HTERT RPE-1 (cell line): ENCODE data around the gene C12orf57.
"Not testable (repeated sequence)": the region's sequence is repeated elsewhere in the genome, so short reads cannot be mapped to it uniquely, and the experiment has no call there.

Source experiments
- in situ Hi-C: fragments of 300-500 bp; cut with MboI; formaldehyde crosslinking; loops from 4 replicates; pipeline ENCODE4 v1.14.3; 2020; ENCODE audit warnings: low sequenced_read_pairs

The C12orf57 gene, protein sequence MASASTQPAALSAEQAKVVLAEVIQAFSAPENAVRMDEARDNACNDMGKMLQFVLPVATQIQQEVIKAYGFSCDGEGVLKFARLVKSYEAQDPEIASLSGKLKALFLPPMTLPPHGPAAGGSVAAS

GRCh38 chr12:6943722-6944380 lies at the start of gene C12orf57, which contains the start of gene RNU7-1:
C12orf57 (plus strand) TSS chr12:6944022; CDS start chr12:6944122, 100 bp downstream.
RNU7-1 (plus strand) TSS chr12:6943816.
- in situ Hi-C loops = no loop called here

DNA sequence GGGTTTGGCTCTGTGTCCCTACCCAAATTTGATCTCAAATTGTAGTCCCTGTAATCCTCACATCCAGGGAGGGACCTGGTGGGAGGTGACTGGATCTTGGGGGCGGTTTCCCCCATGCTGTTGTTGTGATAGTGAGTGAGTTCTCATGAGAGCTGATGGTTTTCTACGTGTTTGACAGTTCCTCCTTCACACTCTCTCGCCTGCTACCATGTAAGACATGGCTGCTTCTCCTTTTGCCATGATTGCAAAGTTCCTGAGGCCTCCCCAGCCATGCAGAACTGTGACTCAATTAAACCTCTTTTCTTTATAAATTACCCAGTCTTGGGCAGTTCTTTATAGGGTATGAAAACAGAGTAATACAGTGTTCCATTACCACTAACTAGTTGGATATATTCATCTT lies 49.5 kb upstream of the C12orf57 start:
- in situ Hi-C loops = no loop called here

DNA sequence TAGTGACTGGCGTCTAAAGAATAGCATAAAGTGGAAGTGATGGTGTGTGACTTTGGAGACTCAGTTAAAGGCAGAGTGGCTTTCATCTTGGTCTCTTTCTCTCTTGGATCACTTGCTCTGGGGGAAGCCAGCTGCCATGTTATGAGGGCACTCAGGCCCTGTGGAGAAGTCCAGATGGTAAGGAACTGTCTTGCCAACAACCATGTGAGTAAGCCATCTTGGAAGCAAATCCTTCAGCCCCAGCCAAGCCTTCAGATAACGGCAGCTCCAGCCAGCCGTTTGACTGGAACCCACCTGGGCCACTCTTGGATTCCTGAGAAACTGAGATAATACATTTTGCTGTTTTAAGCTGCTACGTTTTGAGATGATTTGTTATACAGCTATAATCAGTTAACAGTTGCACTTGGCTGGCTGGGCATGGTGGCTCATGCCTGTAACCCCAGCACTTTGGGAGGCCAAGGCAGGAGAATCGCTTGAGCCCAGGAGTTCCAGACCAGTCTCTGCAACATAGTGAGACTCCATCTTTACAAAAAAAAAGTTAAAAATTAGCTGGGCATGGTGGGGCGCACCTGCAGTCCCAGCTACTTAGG lies 46.9 kb upstream of the C12orf57 start:
- in situ Hi-C loops = no loop called here

DNA sequence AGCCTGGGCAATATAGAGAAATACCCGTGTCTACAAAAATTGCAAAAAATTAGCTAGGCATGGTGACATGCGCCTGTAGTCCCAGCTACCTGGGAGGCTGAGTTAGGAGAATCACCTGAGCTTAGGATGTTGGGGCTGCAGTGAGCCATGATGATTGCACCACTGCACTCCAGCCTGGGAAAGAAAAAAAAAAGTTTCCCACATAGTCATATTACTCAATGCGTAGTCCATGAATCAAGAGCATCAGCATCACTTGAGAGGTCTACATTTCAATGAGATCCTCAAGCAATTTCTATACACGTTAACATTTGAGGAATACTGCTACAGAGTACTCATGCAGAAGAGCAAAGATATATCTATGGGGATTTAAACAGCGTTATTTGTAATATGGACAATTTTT lies 44.4 kb upstream of the C12orf57 start:
- in situ Hi-C loops = no loop called here

- in situ Hi-C loops = no loop called here
Measured at GRCh38 chr12:6899837-6900519, 43.8 kb upstream of the C12orf57 start.

DNA sequence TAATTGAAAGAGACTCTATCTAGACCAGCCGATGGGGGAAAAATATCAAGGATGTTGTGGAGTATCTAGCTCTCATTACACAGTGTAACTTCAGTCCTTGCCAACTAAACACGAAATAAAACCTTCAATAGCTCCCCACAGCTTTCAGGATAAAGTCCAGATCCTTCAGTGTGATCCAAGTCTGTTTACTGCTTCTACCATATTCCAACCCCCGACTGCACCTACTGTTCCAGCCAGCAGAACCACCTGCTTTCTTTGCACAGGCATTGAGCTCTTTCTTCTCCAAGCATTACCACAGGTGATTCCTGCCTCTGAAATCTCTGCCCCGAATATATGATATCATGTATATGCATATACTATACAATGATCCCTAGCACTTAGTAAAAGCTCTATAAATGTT lies 41.4 kb upstream of the C12orf57 start:
- in situ Hi-C loops = no loop called here

DNA sequence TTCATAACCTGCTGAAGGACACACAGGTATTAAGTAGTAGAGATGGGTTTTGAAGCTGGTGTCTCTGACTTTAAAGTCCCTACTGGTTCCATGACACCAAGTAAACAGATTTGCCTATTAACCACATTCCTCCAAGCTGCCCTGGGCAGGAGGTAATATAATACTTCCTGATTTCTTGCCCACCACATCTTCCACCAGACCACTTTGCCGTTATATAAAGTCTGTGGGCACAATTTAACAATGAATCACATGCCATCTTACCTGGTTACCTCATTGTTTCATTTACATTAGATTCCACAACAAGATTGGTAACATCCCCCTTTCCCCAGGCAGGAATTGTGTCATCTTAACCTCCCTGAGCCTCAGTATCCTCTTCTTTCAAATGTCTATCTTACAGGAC lies 40.1 kb upstream of the C12orf57 start:
- in situ Hi-C loops = no loop called here

- in situ Hi-C loops = no loop called here
Measured at GRCh38 chr12:6904280-6905276, 39.2 kb upstream of the C12orf57 start, which contains the start of gene LRRC23. LRRC23 (plus strand) TSS chr12:6904822; CDS start chr12:6905634, 812 bp downstream.

- in situ Hi-C loops = no loop called here
Measured at GRCh38 chr12:6905414-6906040, 38.3 kb upstream of the C12orf57 start.

- in situ Hi-C loops = not testable (repeated sequence)
Measured at GRCh38 chr12:6908141-6908540, 35.7 kb upstream of the C12orf57 start.

DNA sequence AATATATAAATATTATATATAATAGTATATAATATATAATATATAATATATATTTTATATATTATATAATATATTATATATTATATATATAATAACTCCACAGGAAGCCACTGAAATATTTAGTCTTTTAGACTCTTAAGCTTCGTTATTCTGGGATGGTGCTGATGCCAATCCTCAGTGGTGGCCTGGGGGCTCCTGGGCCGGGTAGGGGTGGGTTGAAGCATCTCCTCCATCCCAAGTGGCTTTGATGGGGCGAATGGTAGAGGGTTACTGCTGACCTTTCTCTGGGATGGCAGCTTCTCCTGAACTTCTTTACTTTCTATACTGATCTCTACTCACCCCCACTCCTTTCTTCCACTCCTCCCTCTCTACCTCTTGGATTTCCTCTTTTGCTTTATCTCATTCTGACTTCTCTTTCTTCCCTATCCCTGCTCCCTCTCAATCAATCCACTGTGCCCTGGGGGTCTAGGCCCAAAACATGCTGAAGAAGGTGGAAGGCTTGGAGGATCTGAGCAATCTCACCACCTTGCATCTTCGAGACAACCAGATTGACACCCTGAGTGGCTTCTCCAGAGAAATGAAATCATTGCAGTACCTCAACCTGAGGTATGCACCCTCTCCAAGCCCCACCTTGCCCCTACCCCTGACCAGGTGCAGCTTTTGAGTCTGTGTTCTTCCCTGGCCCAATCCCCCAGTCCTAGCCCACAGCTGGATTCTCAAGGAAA lies 34.2 kb upstream of the C12orf57 start:
- in situ Hi-C loops = no loop called here

GRCh38 chr12:6912164-6912935 lies 31.5 kb upstream of the C12orf57 start:
- in situ Hi-C loops = no loop called here

DNA sequence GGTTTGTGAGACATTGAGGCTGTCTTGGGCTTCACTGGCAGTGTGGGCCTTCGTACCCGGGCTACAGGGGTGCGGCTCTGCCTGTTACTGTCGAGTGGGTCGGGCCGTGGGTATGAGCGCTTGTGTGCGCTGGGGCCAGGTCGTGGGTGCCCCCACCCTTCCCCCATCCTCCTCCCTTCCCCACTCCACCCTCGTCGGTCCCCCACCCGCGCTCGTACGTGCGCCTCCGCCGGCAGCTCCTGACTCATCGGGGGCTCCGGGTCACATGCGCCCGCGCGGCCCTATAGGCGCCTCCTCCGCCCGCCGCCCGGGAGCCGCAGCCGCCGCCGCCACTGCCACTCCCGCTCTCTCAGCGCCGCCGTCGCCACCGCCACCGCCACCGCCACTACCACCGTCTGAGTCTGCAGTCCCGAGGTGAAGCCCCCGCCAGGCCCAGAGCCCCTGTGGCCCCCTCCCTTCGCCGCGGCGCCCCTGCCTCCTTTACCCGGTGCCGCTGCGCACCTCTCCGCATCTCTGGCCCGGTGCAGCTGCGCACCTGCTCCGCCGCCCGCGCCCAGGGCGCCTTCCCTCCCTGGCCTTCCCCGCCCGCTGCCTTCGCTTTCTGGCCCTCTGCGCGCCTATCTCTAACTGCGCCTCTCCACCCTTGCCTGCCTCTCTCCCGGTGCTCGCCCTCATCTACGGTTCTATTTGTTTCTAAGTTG lies 29.4 kb upstream of the C12orf57 start, which contains the start of gene ENO2:
Gene ENO2 (plus strand): TSS at position 335 of the 701 bp plus-strand sequence. CDS start 1,253 bp downstream, outside the sequence.
- in situ Hi-C loops = no loop called here

DNA sequence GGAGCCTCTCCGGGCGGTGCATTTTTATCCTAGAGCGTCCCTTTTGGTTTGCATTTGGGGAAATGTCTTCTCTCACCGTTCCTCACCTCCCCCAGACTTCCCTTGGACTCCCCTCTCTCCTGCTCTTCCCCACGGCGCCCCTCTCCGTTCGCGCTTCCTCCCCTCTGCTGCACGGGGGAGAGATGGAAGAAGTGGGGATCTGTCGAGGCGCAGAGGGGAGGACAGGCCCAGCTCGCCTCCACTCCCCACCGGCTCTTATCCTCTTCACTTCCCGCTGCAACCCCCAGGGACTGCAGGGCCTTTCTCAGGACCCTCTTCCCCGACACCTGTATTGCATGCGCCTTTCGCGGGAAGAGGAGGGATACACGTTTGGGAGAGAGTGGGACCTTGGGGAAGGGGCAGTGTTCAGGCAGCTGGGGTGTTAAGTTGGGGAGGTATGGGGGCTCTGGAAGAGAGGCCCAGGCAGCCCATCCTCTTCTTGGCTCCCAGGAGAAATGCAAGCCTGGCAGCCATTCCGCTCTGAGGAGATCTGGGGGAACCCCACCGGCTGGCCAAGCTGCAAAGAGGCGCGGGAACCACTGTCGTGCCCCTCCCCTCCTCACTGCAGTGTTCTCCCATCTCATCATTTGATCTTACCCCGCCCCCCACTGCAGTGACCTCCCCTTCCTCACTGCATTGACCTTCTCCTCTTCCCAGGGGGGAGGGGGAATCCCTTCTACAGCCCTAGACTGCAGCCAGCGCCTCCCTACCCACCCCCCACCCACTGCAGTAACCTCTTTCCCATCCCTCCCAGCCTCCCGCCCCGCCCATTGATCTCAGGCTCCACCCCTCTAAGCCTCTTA lies 28.7 kb upstream of the C12orf57 start:
- in situ Hi-C loops = no loop called here

GRCh38 chr12:6915789-6916285 lies 28.0 kb upstream of the C12orf57 start:
- in situ Hi-C loops = no loop called here

DNA sequence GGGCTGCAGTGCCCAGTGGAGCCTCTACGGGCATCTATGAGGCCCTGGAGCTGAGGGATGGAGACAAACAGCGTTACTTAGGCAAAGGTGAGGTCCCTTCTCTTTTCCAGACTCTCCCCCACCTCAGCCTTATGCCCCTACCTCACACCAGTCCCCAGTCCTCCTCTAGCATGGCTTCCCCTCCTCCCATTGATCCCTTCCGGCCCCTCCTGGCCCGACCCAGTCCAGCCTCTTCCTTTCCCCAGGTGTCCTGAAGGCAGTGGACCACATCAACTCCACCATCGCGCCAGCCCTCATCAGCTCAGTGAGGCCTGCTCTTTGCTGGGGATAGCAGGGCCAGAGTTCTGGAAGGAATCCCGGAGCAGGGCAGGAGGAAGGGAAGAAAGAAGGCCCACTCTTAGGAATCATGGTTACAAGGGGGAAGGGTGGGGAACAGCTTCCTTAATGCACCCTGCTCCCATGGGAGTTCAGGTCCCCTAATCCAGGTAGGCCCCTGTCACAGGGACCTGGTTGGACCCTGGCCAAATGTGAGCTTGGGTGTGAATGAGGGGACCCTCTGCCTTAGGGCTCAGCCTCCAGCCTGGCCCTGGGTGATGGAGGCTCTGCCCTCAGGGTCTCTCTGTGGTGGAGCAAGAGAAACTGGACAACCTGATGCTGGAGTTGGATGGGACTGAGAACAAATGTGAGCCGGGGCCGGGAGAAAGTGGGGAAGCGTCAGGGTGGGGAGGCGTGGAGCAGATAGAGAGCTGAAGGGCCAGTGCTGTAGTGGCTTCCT lies 27.2 kb upstream of the C12orf57 start:
- in situ Hi-C loops = no loop called here
